ENCODE data around the gene MVB12B. TPM values are rescaled to one million over a fixed set of nuclear protein-coding genes. Genes with fewer than 3 reads are reported as not detected.

The MVB12B gene
- total and polyA plus RNA-seq, 2 of the 8 experiments (the other 6 are each of a cell fraction or from before 2014, with no cell fraction given): 2.6 to 5.0 TPM

- TF ChIP-seq CHD7 (IDR thresholded peaks at IDR 0.05; ENCODE audit: insufficient replicate concordance, low read length): no peak
- TF ChIP-seq SP2 (IDR thresholded peaks at IDR 0.05; ENCODE audit: low read length): no peak
- no peak for TF ChIP-seq TAF1 (IDR thresholded peaks at IDR 0.05; ENCODE audit: low read depth, low read length)
These were observed 50.5 kb downstream of the MVB12B start (continued) for GRCh38 chr9:126377176-126377509.
